GM18867 (cell line): ENCODE measurements around the gene GPR55.
"Not testable (repeated sequence)": the region's sequence is repeated elsewhere in the genome, so short reads cannot be mapped to it uniquely, and the experiment has no call there.

Experiments used
- ATAC-seq: cut with Tn5 transposase; IDR thresholded peaks from one replicate; pipeline ENCODE4 v1.9.1; 2021; ENCODE audit warnings: mild to moderate bottlenecking, moderate library complexity; ENCODE audit not compliant: unreplicated experiment

The GPR55 gene

DNA sequence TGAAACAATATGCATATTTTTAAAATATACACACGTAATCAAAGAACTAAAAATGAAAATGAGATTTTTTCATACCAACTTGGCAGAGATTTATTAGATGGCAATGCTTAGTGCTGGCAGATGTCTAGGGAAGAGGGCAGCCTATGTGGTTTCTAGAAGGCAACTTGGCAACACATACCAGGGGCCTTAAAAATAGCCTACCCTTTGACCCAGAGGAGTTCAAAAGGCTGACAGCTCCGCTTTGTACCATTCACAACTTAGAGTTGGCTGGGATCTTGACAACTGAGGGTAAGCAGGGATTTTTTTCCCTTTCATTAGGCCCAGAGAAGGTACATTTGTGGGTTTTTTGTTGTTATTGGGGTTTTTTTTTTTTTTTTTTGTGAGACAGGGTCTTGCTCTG lies 26.4 kb upstream of the GPR55 start:
- ATAC-seq, result no peak

DNA sequence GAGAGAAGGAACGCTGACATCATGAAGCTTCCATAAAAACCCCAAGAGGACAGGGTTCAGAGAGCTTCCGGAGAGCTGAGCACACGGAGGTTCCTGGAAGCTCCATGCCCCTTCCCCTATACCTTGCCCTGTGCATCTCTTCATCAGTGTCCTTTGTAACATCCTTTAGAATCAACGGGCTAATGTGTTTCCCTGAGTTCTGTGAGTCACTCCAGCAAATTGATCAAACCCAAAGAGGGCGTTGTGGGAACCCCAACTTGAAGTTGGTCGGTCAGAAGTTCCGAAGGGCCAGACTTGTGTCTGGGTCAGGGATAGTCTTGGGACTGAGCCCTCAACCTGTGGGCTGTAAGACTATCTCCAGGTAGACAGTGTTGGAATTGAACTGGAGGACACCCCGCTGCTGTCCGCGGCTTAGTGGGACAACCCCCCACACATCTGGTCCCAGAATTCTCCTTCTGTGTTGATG lies 25.9 kb upstream of the GPR55 start:
- no peak for ATAC-seq

DNA sequence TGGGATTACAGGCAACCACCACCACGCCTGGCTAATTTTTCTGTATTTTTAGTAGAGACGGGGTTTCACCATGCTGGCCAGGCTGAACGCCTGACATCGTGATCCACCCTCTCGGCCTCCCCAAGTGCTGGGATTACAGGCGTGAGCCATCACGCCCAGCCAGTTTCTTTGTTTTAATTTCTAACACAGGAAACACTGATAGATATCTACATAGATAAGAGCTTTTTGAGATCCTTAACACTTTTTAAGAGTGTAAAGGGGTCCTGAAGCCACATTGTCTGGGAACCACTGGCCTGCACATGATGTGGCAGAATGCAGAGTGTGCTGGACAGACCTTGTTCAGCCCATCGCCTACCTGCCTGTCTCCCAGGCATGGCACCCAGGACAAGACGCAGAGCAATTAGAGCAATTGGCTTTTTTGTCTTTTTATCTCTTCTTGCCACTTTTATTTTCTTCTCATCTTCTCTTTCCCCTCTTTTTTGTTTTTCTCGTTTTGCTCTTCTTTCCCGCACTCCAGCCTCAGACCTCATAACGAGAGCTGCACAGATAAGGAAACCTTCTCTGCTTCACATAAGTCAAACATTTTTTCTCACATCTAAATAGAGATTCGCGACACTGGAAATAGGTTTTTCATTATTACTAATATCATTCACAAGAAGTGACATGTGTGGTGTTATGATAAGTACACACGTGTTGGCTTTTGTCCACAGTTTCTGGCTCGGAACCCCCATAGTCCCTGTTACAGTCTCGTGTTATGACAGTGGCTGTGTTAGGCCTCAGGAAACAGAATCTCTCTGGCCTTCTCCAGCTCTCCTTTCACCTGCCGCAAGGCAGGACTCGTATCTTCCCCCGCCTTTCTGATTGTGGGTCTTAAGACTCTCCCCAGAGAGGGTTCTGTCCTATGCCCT lies 25.2 kb upstream of the GPR55 start:
- peak; percentile 63 for ATAC-seq

DNA sequence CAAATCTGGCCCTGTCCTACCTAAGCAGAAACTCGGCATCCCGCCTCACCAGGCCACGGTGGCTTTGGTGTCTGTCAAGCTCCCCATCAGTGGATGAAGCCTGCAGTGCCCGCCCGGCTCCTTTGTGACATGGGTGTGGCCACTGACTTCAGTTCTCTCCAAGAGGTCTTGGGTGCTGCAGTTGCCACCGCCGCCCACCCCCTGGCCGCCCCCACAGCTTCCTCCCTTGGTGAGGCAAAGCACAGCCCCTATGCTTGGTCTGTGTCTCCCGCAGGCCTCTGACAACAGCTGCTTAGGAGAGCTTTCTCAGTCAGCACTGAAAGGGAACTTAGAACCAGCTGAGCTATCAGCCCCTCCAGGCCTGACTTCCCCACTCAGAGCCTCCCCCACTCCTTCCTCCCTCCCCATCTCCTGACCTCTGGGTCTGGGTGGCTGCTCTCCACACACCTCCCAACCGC lies 22.9 kb upstream of the GPR55 start:
- peak; percentile 30 for ATAC-seq

DNA sequence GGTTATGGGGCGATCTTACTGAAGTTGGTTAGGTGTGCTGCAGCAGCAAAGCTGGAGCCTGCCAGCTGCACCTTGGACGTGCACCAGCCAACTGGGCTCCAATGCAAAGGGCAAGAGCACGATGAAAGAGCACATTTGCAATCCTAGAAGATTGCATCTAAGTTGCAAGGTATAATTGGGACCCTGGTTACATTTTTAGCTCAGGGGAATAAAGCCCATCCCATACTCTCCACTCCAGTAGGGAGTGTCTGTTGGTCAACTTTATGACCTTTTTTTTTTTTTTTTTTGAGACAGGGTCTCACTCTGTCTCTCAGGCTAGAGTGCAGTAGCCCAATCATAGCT lies 22.2 kb upstream of the GPR55 start:
- no peak for ATAC-seq

DNA sequence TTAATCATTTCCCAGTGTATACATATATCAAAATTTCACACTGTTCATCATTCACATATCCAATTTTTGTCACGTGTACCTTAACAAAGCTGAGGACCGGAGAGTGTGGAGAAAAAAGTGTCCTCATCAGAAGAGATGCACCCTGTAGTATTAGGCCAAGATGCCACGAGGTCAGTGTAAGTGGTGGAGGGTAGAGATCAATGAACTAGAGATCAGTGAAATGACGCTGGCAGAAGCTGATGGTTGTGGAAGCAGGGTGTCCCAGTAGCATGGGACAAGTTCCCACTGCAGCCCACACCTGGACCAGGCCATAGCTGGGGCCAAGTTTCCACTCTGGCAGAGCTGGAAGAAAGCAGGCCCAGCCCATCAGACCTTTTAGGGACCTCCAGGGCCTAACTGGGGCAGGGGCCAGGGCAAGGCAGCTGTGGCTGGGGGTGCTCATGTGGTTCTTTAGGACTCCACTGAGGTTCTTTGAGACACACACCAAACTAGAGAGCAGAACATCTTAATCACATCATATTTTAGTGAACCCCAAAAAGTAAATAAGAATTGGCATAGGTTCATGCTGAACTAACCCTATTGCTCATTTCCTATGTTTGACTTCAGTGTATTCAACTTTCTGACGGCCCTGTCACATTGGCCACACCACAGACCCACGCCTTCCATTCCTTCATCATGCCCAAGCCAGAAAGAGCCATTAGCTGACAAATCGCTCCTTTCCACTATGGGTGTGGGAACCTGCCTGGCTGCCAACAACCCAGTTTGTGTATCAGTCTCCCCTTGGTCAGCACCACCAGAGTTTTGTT lies 21.6 kb upstream of the GPR55 start:
- ATAC-seq, result no peak

DNA sequence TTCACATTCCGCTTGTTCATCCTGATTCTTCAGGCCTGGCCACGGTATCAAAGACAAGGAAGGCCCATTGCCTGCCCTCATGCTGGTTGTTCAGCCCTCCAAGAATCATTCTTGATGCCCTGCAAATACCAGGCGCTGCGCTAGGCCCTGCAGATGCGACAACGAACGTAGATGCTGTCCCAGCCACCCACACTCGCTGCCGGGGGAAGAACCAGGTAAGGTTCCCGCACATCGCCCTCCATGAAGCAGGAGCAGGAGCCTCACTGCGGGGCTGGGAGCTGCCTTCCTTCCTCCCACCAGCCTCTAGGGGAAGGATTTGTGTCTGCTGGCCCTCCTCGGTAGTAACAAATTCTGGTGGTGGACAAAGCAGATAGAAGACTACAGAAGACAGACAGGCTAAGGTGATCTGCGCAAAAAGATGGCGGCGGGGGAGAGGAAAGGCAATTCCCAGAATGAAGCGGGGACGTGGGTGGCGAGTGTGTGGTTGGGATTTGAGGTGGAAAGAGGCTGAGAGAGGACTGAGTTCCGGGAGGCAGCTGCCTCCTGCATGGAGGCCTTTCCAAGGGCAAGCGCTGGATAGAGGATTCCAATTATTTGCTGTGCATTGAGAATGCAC lies 19.8 kb upstream of the GPR55 start:
- no peak for ATAC-seq

DNA sequence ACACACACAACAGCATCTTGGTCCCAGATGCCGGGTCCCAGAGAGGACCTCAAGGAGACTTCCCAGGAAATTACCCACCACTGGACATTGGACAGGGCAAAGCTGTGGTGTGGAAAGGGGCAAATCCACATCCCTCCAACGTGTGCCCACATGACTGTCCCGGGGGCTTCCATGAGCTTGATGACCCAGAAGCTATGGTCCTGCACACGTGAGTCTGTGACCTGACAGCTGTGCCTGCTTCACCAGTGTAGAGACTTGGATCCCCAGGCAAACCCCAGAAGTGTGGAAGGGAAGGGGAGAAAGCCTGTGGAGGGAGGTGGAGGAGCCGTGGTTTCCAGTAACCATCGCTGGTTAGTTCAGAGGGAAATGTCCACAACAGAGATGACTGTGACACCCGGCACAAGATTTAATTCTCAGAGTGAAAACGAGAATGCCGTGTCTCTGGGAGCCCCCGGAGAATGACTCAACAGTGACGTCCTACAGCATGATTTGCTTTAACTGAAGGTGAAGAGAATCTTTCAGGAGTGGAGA lies 19.1 kb upstream of the GPR55 start:
- peak; percentile 47 for ATAC-seq

DNA sequence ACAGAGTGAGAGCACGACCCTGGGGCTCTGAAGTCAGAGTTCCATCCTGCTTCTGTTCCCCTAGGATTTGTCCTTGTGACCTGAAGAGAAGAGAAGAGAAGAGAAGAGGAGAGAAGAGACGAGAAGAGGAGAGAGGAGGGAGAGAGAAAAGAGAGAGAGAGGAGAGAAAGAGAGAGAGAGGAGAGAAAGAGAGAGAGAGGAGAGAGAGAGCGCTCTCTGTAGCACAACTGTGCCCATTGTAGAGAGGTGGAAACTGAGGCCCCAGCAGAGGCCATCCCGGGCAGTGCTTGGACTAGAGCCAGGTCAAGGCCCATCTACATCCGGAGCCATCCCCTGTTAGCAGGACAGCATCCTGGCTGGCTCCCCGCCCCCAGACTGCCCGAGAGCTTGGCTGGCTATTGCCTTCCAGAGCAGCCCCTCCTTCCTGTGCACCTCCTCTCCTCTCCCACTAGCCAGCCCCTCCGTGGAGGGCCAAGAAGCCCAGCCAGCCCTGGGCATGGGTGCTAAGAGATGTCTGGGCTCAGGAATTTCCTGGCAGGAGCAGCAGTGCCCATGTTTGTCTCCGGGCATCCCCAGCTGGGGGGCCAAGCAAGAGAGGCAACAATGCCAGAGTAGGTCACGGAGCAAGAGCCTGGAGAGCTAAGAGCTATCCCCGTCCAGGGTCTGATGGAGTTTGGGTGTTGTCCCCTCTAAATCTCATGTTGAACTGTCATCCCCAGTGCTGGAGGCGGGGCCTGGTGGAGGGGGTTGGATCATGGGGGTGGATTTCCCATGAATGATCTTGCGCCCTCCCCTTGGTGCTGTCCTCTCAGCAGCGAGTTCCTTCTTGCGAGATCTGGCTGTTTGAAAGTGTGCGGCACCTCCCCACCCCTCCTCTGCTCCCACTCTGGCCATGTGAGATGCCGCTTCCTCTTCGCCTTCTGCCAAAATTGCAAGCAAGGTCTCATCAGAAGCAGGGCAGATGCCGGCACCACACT lies 18.2 kb upstream of the GPR55 start:
- peak; percentile 72 for ATAC-seq

DNA sequence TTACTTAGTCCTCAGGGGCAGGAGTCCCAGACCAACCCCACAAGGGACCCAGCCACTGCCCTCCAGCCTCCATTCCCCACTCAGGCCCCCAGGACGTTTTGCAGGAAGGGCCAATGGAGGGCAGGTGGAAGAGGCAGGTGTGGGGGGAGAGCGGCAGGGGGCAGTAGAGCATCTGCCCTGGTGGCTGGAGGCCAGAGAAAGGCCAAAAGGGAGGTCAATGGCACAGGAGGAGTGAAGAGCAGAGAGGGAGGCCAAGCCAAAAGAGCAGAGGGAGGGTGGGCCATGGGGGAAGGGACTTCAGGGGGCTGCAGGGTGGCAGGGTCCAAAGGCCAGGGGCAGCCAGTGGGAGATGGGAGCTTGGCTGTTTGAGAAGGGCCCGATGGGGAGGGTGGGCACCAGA lies 17.3 kb upstream of the GPR55 start:
- no peak for ATAC-seq

DNA sequence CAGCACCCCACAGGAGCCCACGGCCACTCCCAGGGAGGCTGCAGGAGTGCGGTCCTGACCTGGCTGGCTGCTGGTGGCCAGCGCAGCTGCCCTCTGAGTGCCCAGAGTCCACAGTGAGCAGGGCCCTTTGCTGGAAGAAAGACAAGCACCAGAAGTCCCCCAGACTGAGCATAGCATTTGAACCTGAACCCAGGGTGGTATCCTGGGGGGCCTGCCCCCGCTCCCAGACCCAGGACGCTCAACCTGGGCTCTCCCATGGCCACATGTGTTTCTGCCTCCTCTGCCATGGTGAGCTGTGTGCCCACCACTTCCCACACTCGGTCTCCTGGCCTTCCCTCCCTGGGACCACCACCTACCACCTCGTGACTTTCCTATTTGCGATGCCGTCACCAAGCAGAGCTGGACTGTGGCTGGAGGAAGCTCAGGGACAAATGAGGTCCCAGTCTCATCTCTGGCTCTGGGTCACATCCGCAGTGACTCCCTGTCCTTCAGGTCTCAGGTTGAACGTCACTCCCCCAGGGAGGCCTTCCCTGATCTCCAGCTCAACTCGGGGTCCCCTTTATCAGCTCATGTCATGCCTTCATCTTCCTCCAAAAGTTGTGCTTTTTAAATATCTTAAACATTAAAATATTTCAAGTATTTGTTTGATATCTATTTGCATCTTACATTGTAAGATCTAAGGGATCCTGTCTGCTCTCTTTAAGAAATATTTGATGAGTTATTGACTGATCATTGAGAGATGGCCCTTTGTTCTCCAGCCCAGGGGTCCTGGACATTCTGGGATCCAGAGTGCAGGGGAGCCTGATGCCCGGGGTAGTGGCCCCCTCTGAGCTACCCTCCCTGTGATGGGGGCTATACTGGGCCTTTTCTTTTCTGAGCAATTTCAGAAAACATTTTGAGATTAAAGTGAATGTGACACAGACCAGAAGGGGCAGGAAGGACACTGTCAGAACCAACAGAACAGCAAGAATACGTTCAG lies 16.4 kb upstream of the GPR55 start:
- no peak for ATAC-seq

DNA sequence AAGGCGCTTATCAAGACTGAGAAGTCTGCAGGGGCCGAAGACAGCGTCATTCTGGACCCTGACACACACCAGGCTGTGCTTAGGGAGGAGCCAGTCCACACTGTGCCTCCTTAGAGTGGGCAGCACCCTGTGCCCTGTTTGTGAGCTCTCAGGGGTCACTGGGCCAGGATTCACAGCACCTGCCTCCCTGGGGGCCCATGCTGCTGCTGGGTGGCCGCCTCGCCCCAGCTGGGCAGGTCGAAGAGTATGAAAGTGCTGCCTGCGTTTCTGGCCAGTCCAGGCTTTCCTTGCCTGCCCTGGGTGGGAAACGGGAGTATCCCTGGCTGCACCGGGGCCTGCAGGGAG lies 15.4 kb upstream of the GPR55 start:
- no peak for ATAC-seq

DNA sequence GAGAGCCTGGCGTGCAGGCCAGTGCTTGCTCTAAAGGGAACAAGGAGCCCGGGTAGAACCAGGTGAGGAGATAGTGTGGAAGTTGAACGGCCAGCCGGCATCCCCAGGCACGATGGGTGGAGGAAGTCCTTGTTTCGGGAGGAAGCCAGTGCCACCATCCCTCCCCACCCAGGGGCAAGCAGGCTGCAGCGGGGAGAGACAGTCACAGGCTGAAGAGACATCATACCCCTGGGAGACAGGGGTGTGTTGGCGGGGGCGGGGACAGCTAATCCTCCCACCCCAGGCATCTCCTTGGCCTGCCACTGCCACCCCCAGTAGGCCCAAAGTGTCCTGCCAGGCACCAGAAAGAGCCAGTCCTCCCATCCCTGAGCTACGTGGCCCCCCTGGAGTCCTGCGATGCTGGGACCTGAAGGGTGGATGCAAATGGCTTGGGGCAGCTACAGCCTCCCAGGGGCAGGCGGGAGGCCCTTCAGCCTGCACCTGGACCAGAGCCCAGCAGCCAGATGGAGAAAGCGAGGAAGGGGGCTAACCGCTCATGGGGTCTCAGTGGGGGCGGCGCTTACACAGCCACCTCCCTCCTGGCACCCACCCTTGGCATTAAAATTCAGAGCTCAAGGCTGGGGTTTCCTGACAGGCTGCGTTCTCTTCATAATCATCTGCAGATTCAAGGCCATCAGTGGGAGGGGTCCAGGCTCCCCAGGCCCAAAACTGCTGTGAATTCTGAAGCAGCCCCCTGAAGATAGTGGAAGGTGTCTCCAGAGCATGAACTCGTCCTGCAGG lies 14.8 kb upstream of the GPR55 start:
- no peak for ATAC-seq

DNA sequence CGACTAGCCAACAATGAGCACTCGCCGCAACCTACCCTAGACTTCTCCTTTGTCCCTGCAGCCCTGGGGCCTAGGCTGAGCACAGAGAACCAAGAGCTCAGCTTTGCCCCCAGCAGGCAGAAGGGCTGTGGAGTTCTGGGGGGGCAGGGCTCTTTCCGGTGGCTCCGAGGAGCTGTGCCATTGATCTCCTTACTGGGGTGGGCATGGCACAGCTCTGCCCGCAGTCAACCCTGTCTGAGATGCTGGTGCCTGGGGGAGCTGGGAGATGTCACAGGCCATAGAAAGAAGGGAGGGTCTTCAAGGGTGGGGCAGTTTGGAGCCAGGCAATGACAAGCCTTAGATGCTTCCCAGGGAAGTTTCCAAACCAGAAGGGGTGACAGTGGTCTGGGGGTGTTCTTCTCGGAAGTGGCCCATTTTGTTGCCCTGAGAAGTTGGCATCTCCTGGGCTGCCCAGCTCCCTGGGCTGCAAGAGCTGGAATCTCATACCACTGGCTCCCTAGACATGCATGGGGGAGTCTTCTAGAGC lies 14.1 kb upstream of the GPR55 start:
- ATAC-seq, result no peak

DNA sequence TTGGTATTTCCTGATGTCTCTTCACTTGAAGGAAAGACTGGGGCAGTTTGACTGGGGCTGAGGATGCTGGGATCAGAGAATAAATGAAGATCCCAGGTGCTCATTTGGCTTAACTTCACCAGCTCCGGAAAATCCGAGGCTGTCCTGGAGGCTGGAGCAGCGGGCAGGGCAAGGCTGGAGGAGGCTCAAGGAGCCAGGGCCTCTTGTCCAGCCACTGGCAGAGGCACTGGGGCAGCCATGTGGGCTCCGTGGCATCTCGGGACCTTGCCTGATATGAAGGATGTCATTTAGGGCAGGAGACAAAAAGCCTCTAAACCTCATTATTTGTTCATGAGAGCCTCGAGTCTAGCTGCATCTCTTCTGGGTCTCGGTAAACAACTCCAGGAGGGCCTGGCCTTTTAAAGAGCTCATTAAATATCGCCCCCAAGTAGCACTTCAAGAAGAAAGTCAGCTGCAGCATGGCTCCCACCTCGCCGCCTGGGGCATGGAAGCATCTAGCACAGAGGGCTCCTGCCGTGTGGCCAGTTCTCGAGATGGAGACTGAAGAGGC lies 13.5 kb upstream of the GPR55 start:
- ATAC-seq, result no peak

DNA sequence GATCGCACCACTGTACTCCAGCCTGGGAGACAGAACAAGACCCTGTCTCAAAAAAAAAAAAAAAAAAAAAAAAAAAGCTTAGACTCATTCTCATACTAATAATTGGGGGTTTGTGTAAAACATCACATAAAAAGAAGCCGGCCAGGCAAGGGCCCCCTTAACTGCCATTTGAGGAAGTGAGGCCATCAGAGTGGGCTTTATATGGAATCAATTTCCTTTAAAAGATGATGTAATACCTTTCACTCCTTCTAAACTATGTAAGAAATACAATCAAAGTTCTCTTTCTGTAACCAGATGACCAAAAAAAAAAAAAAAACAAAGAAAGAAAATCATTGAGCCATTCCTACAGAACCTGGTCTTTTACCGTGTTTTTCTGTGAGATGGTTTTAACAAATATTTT lies 13.1 kb upstream of the GPR55 start:
- no peak for ATAC-seq

DNA sequence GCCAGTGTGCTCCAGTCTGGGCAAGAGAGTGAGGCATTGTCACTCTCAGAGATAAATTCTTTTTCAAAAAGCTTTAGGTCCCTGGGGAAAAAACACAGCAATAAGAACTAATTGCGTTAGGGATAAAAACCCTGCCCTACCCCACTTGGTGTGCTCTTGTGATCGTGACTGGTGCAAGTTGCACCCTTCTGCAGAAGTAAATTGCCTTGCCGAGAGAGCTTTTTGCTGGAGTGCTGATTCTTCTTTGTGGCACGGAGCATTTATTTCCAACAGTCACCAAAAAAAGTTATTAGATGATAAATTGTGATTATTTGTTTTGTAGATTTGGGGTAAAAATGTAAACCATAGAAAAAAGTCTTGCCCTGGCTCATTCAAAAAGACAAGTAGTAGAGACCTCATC lies 12.3 kb upstream of the GPR55 start:
- no peak for ATAC-seq

DNA sequence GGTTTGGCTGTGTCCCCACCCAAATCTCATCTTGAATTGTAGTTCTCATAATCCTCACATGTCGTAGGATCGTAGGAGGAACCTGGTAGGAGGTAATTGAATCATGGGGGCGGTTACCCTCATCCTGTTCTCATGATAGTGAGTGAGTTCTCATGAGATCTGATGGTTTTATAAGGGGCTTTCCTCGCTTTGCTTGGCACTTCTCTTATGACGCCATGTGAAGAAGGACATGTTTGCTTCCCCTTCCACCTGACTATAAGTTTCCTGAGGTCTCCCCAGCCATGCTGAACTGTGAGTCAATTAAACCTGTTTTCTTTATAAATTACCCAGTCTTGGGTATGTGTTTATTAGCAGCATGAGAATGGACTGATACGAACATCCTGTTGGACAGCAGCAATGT lies 11.2 kb upstream of the GPR55 start:
- not testable (repeated sequence) for ATAC-seq
